OCI-LY1 (cell line): ENCODE data around the gene FGA.
A peak's percentile ranks its signal among the peaks of the same experiment; 100 is the strongest.

ENCODE experiments used
- H2AFZ ChIP-seq: fragments of 200-600 bp; sonication (generic), shearing (Covaris generic); 2 replicates; pipeline ENCODE4 v1.6.0; 2014; ENCODE audit warnings: antibody characterized with exemption, mild to moderate bottlenecking, low read length
- H3F3A ChIP-seq: fragments of 200-600 bp; sonication (generic), shearing (Covaris generic); 2 replicates; pipeline ENCODE4 v1.6.0; 2014; ENCODE audit warnings: mild to moderate bottlenecking, antibody characterized with exemption, low read length, moderate library complexity; ENCODE audit not compliant: insufficient read depth
- H3K27ac ChIP-seq: fragments of 200-600 bp; sonication (generic); 2 replicates; pipeline ENCODE4 v1.5.1; 2014; ENCODE audit warnings: low read length, mixed run types, mild to moderate bottlenecking, low read depth; ENCODE audit not compliant: poor library complexity, severe bottlenecking
- H3K27me3 ChIP-seq: fragments of 200-600 bp; sonication (generic); 2 replicates; pipeline ENCODE4 v1.6.0; 2014; ENCODE audit warnings: antibody characterized with exemption, mild to moderate bottlenecking, low read length, moderate library complexity; ENCODE audit not compliant: insufficient read depth
- H3K36me3 ChIP-seq: fragments of 200-600 bp; sonication (generic); 2 replicates; pipeline ENCODE4 v1.6.1; 2014; ENCODE audit warnings: mild to moderate bottlenecking, antibody characterized with exemption, low read length, moderate library complexity, mixed read lengths; ENCODE audit not compliant: insufficient read depth
- H3K4me1 ChIP-seq: fragments of 200-600 bp; sonication (generic); 2 replicates; pipeline ENCODE4 v1.5.1; 2014; ENCODE audit warnings: mild to moderate bottlenecking, low read length, moderate library complexity; ENCODE audit not compliant: insufficient read depth, severe bottlenecking
- H3K4me2 ChIP-seq: fragments of 200-600 bp; sonication (generic), shearing (Covaris generic); 2 replicates; pipeline ENCODE4 v1.6.1; 2014; ENCODE audit warnings: low read length
- H3K4me3 ChIP-seq: fragments of 200-600 bp; sonication (generic); 2 replicates; pipeline ENCODE4 v1.5.1; 2014; ENCODE audit warnings: low read length, low read depth, mild to moderate bottlenecking, mixed read lengths; ENCODE audit not compliant: poor library complexity, severe bottlenecking
- H3K79me2 ChIP-seq: fragments of 200-600 bp; shearing (Covaris generic); 2 replicates; pipeline ENCODE4 v1.6.1; 2016; ENCODE audit warnings: mixed run types, low read length, mixed read lengths; ENCODE audit not compliant: insufficient read depth
- H3K9ac ChIP-seq: fragments of 200-600 bp; sonication (generic), shearing (Covaris generic); 2 replicates; pipeline ENCODE4 v1.6.1; 2014; ENCODE audit warnings: mild to moderate bottlenecking, low read length, mixed read lengths
- H3K9me2 ChIP-seq: fragments of 200-600 bp; sonication (generic), shearing (Covaris generic); 2 replicates; pipeline ENCODE4 v1.6.1; 2014; ENCODE audit warnings: low read depth, mild to moderate bottlenecking, low read length, mixed read lengths
- H3K9me3 ChIP-seq: fragments of 200-600 bp; shearing (Covaris generic); 2 replicates; pipeline ENCODE4 v1.6.1; 2014; ENCODE audit warnings: low read length, mixed read lengths
- H4K20me1 ChIP-seq: fragments of 200-600 bp; sonication (generic), shearing (Covaris generic); 2 replicates; pipeline ENCODE4 v1.6.0; 2016; ENCODE audit warnings: mild to moderate bottlenecking, low read length; ENCODE audit not compliant: insufficient read depth
- EZH2 ChIP-seq: fragments of 200-600 bp; sonication (generic), shearing (Covaris generic); IDR thresholded peaks from 2 replicates; pipeline ENCODE4 v1.8.0; 2017; ENCODE audit warnings: borderline replicate concordance, mixed run types, mild to moderate bottlenecking, antibody characterized with exemption, low read length, moderate library complexity, mixed read lengths
- TF ChIP-seq, protein P1 (sequence below): fragments of 200-600 bp; sonication (generic), shearing (Covaris generic); IDR thresholded peaks from 2 replicates; pipeline ENCODE4 v1.5.1; 2017; ENCODE audit warnings: mild to moderate bottlenecking, antibody characterized with exemption, low read length, moderate library complexity, mixed read lengths

Gene FGA

DNA sequence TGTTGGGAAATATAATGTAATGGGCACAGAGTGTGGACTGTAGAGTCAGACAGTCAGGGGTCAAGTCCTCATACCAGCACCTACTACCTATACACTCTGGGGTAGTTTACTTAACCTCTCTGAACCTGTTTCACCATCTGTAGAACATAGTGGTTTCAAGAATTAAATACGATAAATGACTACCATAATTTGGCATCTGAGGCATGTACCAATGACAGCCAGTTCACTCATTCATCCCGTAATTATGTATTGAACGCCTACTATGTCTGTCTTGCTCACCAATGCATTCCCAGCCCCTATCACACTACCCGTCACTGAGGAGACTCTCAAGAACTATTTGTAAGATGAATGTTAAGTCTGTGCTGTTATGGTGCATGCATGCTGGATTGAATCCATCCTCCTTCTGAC lies 29.7 kb downstream of the FGA start:
- Histone ChIP-seq H3K27ac (no peak overlapping the region), H3K36me3 (no peaks in the 10 kb centered on the region), H3F3A (no peaks in the 10 kb centered on the region), H3K27me3 (no peaks in the 10 kb centered on the region), H3K9me3 (no peaks in the 10 kb centered on the region), H3K9me2 (no peaks in the 10 kb centered on the region), H3K79me2 (no peaks in the 10 kb centered on the region), H2AFZ (no peak overlapping the region), H3K4me1 (no peaks in the 10 kb centered on the region), H4K20me1 (no peaks in the 10 kb centered on the region), H3K4me2 (no peak overlapping the region), H3K4me3 (no peak overlapping the region), H3K9ac (no peak overlapping the region)
- no peak for TF ChIP-seq EZH2
- TF ChIP-seq, protein P1, sequence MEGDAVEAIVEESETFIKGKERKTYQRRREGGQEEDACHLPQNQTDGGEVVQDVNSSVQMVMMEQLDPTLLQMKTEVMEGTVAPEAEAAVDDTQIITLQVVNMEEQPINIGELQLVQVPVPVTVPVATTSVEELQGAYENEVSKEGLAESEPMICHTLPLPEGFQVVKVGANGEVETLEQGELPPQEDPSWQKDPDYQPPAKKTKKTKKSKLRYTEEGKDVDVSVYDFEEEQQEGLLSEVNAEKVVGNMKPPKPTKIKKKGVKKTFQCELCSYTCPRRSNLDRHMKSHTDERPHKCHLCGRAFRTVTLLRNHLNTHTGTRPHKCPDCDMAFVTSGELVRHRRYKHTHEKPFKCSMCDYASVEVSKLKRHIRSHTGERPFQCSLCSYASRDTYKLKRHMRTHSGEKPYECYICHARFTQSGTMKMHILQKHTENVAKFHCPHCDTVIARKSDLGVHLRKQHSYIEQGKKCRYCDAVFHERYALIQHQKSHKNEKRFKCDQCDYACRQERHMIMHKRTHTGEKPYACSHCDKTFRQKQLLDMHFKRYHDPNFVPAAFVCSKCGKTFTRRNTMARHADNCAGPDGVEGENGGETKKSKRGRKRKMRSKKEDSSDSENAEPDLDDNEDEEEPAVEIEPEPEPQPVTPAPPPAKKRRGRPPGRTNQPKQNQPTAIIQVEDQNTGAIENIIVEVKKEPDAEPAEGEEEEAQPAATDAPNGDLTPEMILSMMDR: no peak

DNA sequence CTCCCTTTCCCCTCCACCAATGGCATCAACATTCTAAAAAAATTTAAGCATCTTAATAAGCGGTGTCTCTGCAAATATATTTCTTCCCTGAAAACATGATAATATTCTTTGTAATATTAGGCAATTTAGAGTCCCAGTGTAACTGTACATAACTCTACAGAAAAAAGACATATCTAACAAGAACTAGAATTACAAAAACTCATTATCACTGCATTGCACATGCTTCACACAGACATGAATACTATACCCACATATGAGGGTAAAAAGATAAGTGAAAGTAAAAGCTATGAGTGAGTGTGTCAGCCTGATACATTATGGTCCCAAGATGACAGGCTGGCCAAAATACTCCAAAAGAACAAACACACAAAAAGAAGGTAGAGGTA lies 30.1 kb downstream of the FGA start:
- Histone ChIP-seq H4K20me1 (no peaks in the 10 kb centered on the region), H3K4me1 (no peaks in the 10 kb centered on the region), H3K9me3 (no peaks in the 10 kb centered on the region), H3K27me3 (no peaks in the 10 kb centered on the region), H3K4me2 (no peak overlapping the region), H3K36me3 (no peaks in the 10 kb centered on the region), H3K4me3 (no peak overlapping the region), H3K79me2 (no peaks in the 10 kb centered on the region), H3F3A (no peaks in the 10 kb centered on the region), H3K9ac (no peak overlapping the region), H3K9me2 (no peaks in the 10 kb centered on the region), H3K27ac (no peak overlapping the region), H2AFZ (no peak overlapping the region)
- TF ChIP-seq EZH2: no peak
- TF ChIP-seq, protein P1: no peak

DNA sequence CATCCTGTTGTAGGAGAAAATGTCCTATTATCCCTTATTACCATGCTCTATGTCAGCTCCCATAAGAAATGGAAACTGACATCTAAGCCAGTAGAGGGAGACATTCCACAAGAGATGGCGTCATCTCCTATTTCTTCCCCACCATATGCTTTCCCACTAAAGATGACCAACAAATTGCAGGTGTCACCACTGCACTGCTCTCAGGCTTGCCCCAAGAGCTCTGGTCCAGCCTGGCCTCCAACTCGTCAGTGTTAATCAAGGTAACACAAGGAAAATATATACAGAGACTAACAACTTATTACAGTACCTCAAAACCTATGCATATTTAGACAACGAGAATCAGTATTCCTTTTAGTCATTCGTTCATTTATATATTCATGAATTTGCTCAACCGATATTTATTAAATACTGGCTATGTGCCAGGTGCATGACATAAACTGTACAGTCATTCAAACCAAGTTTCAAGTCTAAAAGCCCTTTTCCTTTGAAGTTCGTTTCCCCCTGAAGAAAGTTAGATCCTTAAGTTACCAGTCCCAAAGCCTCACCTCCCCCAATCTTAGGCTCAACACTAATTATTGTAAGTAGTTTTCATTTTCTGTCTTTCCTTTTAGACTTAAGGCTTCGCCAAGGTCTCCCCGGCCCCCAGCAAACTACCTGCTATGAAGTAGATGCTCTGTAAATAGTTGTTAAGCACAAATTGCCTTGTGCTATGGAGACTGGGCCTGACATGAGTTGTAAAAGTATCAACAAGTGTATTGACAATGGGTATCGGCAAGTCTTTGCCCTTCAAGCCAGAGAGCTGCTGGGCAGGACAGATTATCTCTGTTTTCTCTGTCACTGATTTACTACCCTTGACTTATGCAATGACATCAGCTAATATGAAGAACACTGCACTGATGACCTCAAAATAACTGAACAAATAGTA lies 30.8 kb downstream of the FGA start:
- Histone ChIP-seq H3K36me3 (no peaks in the 10 kb centered on the region), H3K79me2 (no peaks in the 10 kb centered on the region), H3K9me3 (no peaks in the 10 kb centered on the region), H3K9me2 (no peaks in the 10 kb centered on the region), H3K4me2 (no peak overlapping the region), H3K4me3 (no peak overlapping the region), H3K4me1 (no peaks in the 10 kb centered on the region), H2AFZ (no peak overlapping the region), H4K20me1 (no peaks in the 10 kb centered on the region), H3K9ac (no peak overlapping the region), H3K27ac (no peak overlapping the region), H3K27me3 (no peaks in the 10 kb centered on the region), H3F3A (no peaks in the 10 kb centered on the region)
- TF ChIP-seq, protein P1: peak; percentile 64
- no peak for TF ChIP-seq EZH2
